Liver (tissue), 3 donors: ENCODE data around the gene SNRPN.

Experiments used
- CTCF ChIP-seq: fragments of 150-350 bp; IDR thresholded peaks from 2 replicates; pipeline ENCODE4 v1.5.1; 2017; ENCODE audit warnings: improper control_type of control experiment, low read depth, low read length; ENCODE audit not compliant: missing input control
- SP1 ChIP-seq: IDR thresholded peaks from 2 replicates; pipeline ENCODE4 v1.6.1; 2018; ENCODE audit warnings: antibody characterized with exemption, mild to moderate bottlenecking
- donor health status: healthy.
- donor health status: healthy.

DNA sequence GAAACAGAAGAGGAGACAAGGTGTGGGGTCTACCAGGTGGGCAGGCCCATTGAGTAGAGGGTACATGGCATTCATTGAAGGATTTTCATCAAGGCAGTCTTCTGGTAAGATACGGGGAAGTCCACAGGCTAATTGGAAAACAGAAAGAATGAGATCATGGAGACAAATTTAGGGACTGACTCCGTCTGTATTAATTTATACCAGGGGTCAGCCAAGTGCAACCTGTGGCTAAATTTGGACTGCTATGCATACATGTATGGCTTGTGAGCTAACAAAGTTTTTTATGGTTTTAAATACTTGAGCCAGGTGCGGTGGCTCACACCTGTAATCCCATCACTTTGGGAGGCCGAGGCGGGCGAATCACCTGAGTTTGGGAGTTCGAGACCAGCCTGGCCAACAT lies 21.1 kb upstream of the SNRPN start:
- TF ChIP-seq SP1 (no peak), CTCF (no peak)
